Gastrocnemius medialis (tissue), 4 donors: Measurements from ENCODE around the gene FASTKD2. TPM values are rescaled to one million over a fixed set of nuclear protein-coding genes. Genes with fewer than 3 reads are reported as not detected.
A peak's percentile ranks its signal among the peaks of the same experiment; 100 is the strongest.

Experiments used
- ATAC-seq, 2 donors: fragments of 150-250 bp; one replicate each; pipeline ENCODE4 v1.9.1; 2016
- DNase-seq, 2 donors: peaks; one replicate each; pipeline ENCODE4 v3.0.0-alpha.2; 2019
- H3K27ac ChIP-seq, 4 donors: fragments of 200-600 bp; sonication (generic); 1 replicate in 1 of 4; 2 replicates in 3 of 4; pipeline ENCODE4 v1.5.1; 2016 to 2018; ENCODE audit warnings: mild to moderate bottlenecking in 2 of 4, moderate library complexity in 1 of 4
- H3K27me3 ChIP-seq, 3 donors: fragments of 200-600 bp; sonication (generic) in 2 of 3; 1 replicate in 1 of 3; 2 replicates in 2 of 3; pipeline versions ENCODE4 v1.5.1 to v1.6.0; 2016 to 2019; ENCODE audit warnings: mild to moderate bottlenecking in 1 of 3, moderate library complexity in 1 of 3
- H3K36me3 ChIP-seq, 2 donors: fragments of 200-600 bp; sonication (generic) in 1 of 2; one replicate each; pipeline ENCODE4 v1.5.1; 2017 to 2018
- H3K4me1 ChIP-seq, 2 donors: fragments of 200-600 bp; sonication (generic) in 1 of 2; one replicate each; pipeline ENCODE4 v1.5.1; 2016 to 2017; ENCODE audit warnings: mild to moderate bottlenecking in 2 of 2
- H3K4me3 ChIP-seq, 4 donors: fragments of 200-600 bp; sonication (generic) in 3 of 4; 1 replicate in 1 of 4; 2 replicates in 3 of 4; pipeline ENCODE4 v1.5.1; 2016 to 2019; ENCODE audit warnings: mild to moderate bottlenecking in 2 of 4
- H3K9me3 ChIP-seq, 3 donors: fragments of 200-600 bp; sonication (generic) in 2 of 3; 1 replicate in 1 of 3; 2 replicates in 2 of 3; pipeline ENCODE4 v1.5.1; 2016 to 2019
- POLR2A ChIP-seq, 2 donors: fragments of 450-650 bp; IDR thresholded peaks; one replicate each; pipeline ENCODE4 v1.6.1; 2017; ENCODE audit warnings: antibody characterized with exemption in 2 of 2, mild to moderate bottlenecking in 2 of 2, moderate library complexity in 2 of 2
- in situ Hi-C, 4 donors: fragments of 200-750 bp; cut with MboI; loops; one replicate each; pipeline versions ENCODE4 v1.15.0 to v1.8.0; 2017; ENCODE audit warnings: low sequenced_read_pairs in 4 of 4
- intact Hi-C: fragments of 100-400 bp; cut with DNase I; formaldehyde crosslinking; loops from one replicate; pipeline ENCODE4 v1.15.1; 2023; ENCODE audit warnings: low total_unique reads
- total RNA-seq, 4 donors: library from RNA; depleted of rRNA; stranded (reverse); fragments of >200 nt; gene quantifications; one replicate each; pipeline versions ENCODE4 v1.1.0 to v1.2.3, GENCODE V29; 2016
- TF ChIP-seq, protein P1 (sequence below), 5 experiments: fragments of 450-650 bp in 3 of 5; fragments of 200-600 bp in 2 of 5; sonication (generic) in 2 of 5; IDR thresholded peaks in 4 of 5; conservative IDR thresholded peaks in 1 of 5; 1 replicate in 4 of 5; 2 replicates in 1 of 5; pipeline ENCODE4 v1.5.1; 2016 to 2019; ENCODE audit warnings: antibody characterized with exemption in 5 of 5, mild to moderate bottlenecking in 3 of 5, moderate library complexity in 3 of 5

The FASTKD2 gene
- total RNA-seq, 4 donors from 2014 or later, result 42.9 to 68.6 (median 54.9) TPM

- H3K36me3 ChIP-seq, result peaks cover 0 to 27% of the 10 kb centered on the region in 2 donors
- H3K4me3 ChIP-seq, result peak overlapping the region; percentile 58 to 96 (median 81)
- no peaks in the 10 kb centered on the region for H3K27me3 ChIP-seq
- in situ Hi-C loops (no loop called here), intact Hi-C loops (loop anchor here (5.0 kb wide), 2 partner anchors 401 to 1486 kb away; partner anchors contain the start of gene KLF7)
- ATAC-seq (no peak), DNase-seq (no peak)
- H3K4me1 ChIP-seq, result peaks cover 30 to 43% of the 10 kb centered on the region in 2 donors
- H3K27ac ChIP-seq, result peak overlapping the region; percentile 83 to 96 (median 92)
- no peaks in the 10 kb centered on the region for H3K9me3 ChIP-seq
- TF ChIP-seq, protein P1, sequence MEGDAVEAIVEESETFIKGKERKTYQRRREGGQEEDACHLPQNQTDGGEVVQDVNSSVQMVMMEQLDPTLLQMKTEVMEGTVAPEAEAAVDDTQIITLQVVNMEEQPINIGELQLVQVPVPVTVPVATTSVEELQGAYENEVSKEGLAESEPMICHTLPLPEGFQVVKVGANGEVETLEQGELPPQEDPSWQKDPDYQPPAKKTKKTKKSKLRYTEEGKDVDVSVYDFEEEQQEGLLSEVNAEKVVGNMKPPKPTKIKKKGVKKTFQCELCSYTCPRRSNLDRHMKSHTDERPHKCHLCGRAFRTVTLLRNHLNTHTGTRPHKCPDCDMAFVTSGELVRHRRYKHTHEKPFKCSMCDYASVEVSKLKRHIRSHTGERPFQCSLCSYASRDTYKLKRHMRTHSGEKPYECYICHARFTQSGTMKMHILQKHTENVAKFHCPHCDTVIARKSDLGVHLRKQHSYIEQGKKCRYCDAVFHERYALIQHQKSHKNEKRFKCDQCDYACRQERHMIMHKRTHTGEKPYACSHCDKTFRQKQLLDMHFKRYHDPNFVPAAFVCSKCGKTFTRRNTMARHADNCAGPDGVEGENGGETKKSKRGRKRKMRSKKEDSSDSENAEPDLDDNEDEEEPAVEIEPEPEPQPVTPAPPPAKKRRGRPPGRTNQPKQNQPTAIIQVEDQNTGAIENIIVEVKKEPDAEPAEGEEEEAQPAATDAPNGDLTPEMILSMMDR (IDR thresholded peaks at IDR 0.05 in 4 of 5, conservative IDR thresholded peaks at IDR 0.05 in 1 of 5), result no peak
- no peak for TF ChIP-seq POLR2A (IDR thresholded peaks at IDR 0.05)
Observed at GRCh38 chr2:206766057-206766930, 888 bp downstream of the FASTKD2 start.

DNA sequence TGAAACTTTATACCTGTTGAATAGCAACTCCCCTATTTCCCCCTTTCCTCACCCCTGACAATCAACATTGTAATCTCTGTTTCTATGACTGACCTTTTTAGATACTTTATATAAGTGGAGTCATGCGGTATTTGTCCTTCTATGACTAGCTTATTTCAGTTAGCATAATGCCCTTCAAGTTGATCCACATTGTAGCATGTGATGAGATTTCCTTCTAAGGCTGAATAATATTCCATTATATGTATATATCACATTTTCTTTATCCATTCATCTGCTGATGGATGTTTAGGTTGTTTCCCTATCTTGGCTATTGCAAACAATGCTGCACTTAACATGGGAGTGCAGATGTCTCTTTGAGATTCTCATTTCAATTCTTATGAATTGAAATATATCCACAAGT is 9.5 kb downstream of the FASTKD2 start:
- no peaks in the 10 kb centered on the region for H3K4me1 ChIP-seq
- no peaks in the 10 kb centered on the region for H3K27me3 ChIP-seq
- ATAC-seq, result no peak
- no peak for DNase-seq
- no peak overlapping the region for H3K4me3 ChIP-seq
- intact Hi-C loops (no loop called here), in situ Hi-C loops (no loop called here)
- peaks cover 0 to 8% (median 0%) of the 10 kb centered on the region in 3 donors for H3K9me3 ChIP-seq
- peaks cover 6 to 91% of the 10 kb centered on the region in 2 donors for H3K36me3 ChIP-seq
- TF ChIP-seq, protein P1 (IDR thresholded peaks at IDR 0.05 in 4 of 5, conservative IDR thresholded peaks at IDR 0.05 in 1 of 5), result no peak
- no peak for TF ChIP-seq POLR2A (IDR thresholded peaks at IDR 0.05)
- no peak overlapping the region for H3K27ac ChIP-seq

GRCh38 chr2:206776432-206776831 is 11.0 kb downstream of the FASTKD2 start:
- in situ Hi-C loops (no loop called here), intact Hi-C loops (no loop called here)
- Histone ChIP-seq H3K36me3 (peaks cover 8 to 82% of the 10 kb centered on the region in 2 donors), H3K9me3 (peaks cover 0 to 8% (median 0%) of the 10 kb centered on the region in 3 donors), H3K27me3 (no peaks in the 10 kb centered on the region), H3K4me3 (no peak overlapping the region), H3K4me1 (no peaks in the 10 kb centered on the region), H3K27ac (no peak overlapping the region)
- no peak for ATAC-seq
- TF ChIP-seq, protein P1 (IDR thresholded peaks at IDR 0.05 in 4 of 5, conservative IDR thresholded peaks at IDR 0.05 in 1 of 5), result no peak
- no peak for TF ChIP-seq POLR2A (IDR thresholded peaks at IDR 0.05)
- DNase-seq, result no peak

- intact Hi-C loops, result loop anchor here (5.0 kb wide), 1 partner anchor 88 kb away; no protein-coding TSS in a partner anchor
- Histone ChIP-seq H3K36me3 (peaks cover 4 to 80% of the 10 kb centered on the region in 2 donors), H3K9me3 (peaks cover 0 to 8% (median 0%) of the 10 kb centered on the region in 3 donors), H3K27ac (no peak overlapping the region), H3K4me3 (no peak overlapping the region), H3K4me1 (no peaks in the 10 kb centered on the region), H3K27me3 (no peaks in the 10 kb centered on the region)
- no peak for DNase-seq
- ATAC-seq, result no peak
- TF ChIP-seq POLR2A (IDR thresholded peaks at IDR 0.05), result no peak
- TF ChIP-seq, protein P1 (IDR thresholded peaks at IDR 0.05 in 4 of 5, conservative IDR thresholded peaks at IDR 0.05 in 1 of 5), result no peak
- in situ Hi-C loops, result no loop called here
Observed at GRCh38 chr2:206780671-206781070, 15.3 kb downstream of the FASTKD2 start.
